ENCODE data around the gene TRIM33.

Gene TRIM33

DNA sequence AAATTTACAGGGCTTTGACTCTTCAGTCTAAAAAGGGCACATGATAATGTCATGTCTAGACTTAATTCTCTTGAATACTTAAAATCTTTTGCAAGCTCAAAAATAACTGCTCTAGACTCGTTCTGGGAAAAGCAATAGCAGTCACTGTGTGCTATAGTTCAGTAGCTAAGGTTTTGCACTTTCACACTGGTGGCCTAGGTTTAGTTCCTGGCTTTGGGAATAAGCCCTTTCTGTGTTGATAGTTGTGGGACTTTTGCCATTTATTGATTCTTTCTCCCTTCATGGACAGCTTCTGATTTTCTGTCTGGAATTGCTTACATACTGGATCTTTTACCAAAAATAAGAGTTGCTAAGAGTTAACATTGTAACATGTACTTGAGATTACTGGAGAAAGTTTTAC, 151.2 kb downstream of the TRIM33 start:
- in situ Hi-C loops (cut with MboI; ENCODE audit: low sequenced_read_pairs) = no loop called here

DNA sequence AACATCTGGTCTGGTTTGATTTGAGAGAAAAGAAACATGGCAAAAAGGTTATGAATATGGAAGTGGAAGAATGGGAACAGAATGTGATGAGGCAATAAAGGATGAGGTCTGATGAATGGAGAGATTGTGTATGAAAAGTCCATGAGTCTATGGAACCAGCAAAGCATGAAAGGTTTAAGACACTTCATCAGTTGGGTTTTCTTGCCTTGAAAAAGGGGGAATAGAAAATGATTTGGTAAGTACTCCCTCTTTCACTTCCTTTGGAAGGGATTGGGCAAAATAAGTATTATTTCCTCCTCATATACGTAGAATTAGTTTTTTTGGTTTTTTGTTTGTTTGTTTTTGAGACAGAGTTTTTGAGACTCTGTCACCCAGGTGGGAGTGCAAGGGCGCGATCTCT, 155.8 kb downstream of the TRIM33 start:
- in situ Hi-C loops (cut with MboI; ENCODE audit: low sequenced_read_pairs) = no loop called here

DNA sequence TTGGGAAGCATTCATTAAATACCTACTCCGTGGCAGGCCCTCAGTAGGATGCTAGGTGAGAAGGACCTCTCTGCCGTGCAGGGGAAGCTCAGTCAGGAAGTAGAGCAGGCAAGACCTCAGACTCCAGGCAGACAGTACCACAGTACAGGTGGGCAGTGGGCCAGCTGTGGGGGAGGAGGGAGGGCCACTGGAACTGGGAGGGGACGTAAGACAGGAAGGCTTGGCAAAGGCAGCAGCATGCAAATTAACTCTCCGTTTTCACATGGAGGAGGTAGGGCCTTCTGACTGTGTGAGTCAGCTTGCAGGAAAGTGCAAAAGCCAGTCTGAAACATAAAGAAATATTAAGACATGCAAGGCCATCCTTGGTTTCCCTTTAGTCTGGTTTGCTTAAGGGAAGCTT, 157.7 kb downstream of the TRIM33 start:
- in situ Hi-C loops (cut with MboI; ENCODE audit: low sequenced_read_pairs) = no loop called here

DNA sequence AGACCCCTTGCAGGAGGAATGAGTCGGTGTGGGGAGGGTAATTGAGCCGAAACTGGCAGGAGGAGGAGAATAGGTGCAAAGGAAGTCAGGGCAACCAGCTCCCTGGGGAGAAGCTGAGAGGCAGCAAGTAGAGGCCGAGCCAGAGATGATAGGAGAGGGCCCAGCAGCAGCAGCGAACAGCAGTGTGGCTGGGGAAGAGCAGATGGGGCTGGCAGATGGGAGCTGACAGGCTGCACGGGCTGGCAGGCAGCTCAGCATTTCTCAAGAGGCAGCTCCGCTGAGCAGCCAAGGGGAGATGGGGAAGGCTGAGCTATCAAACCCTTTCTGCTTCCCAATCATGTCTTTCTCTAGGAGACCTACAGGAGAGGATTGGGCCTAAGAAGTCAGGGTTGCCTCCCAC, 158.2 kb downstream of the TRIM33 start:
- in situ Hi-C loops (cut with MboI; ENCODE audit: low sequenced_read_pairs) = no loop called here

DNA sequence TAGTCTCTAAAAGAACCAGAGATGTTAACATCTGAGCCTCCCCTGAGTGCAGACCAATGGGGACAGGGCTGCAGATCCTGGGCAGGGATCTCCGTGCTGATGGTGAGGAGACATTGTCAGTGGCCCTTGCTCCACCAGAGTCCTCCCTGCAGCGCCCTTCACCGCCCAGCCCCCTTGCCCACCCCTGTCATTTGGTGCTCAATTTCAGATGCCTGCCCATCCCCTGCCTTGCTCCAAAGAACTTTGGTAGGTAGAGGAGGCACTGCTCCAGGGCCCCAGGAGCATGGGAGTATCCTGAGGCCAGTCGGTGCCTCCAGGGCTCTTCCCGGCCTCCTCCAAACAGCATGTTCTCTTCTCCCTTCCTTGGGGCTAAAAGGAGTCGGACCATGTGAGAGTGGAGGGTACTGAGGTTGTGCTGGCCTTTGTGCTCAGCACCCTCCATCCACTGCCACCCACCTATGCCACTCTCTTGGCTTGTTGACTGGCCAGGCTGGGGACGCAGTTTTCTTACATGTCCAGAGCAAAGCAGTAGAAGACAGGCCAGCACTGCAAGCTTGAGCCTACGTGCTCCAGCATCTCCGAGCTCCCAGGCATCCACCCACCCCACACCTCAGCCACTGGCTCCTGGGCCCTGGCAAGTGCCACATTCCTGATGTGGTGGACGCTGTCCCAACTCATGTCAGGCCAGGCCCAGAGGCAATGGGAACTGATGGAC, 160.1 kb downstream of the TRIM33 start:
- in situ Hi-C loops (cut with MboI; ENCODE audit: low sequenced_read_pairs) = no loop called here

GRCh38 chr1:114349891-114350605, 161.0 kb downstream of the TRIM33 start:
- in situ Hi-C loops (cut with MboI; ENCODE audit: low sequenced_read_pairs) = no loop called here

DNA sequence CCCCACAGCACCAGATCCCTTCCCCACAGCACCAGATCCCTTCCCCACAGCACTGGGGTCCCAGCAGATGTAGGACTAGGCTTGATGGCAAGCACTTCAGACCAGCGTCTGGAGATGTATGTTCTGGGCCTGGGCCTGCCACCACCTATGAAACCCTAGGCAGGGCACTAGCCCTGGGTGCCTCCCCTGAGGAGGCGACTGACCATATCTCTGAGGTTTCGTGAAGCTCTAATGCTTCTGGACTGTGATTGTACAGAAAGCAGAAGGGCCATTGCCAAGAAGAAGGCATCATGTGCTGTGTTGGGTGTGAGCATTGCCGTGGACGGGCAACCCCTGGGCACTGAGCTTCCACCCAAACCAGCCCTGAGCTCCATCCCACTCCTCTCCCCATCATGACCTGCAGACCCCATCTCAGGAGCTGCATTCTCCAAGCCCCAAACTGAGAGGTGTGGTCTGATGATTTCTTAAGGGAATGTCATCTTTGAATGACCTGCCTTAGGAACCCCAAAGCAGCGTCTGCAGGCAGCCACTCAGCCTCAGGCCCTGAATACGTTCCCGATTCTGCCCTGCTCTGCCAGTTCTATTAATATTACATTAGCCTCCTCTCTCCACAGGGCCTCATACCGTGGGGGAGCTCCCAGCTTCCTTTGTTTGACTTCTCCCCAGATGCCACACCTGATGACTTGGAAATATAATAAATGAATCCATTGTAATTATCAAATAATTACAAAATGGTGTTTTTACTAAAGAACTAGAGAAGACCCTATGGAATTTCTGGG, 163.4 kb downstream of the TRIM33 start:
- in situ Hi-C loops (cut with MboI; ENCODE audit: low sequenced_read_pairs) = no loop called here

DNA sequence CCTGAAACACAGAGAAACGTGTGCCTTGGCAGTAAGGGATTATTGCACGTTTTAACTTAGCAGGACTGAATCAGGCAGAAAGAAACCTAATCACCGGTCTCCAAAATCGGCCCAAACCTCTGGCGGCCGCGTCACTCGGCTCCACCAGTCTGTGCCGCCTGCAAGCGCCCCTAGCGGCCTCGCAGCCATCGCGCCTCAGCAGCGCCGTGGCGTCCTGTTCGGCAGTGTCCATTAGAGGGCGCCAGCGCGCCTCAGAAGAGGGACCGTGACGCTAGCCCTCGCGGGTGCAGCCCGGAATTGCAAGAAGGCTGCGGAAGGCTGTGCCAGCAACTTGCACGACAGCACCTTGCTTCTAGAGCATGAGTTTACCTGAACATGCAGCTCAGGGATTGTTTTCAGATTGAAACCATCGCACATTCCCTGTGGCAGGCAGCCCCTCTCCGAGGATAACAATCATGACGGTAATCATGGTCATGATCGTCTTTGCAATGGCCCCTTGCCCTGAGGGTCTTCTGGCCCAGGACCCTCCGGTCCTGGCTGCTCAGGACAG, 164.4 kb downstream of the TRIM33 start:
- in situ Hi-C loops (cut with MboI; ENCODE audit: low sequenced_read_pairs) = no loop called here

DNA sequence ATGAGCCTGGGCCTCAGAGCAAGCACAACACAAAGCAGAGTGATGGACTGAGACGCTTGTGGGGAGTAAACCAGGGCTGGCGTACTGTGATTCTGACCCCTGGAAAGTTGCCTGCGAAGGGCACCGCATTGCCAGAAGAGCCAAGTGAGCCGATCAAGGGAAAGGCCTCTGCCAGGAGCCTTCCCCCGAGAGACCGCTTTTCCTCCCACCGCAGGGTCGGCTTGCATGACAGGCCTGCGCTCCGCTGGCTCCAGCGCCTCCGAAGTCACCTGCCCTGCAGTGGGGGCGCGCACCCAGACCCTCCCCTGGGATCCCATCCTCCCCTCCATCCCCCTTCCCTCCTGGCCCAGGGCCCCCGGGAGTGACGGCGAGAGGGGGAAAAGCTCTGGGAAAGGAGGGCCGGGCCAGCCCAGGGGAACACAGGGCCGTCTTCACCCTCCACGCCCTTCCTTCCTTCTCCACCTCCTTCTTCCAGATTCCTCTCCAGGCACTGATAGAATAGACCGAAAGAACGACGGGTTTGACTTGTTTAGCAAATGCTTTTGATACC, 165.0 kb downstream of the TRIM33 start:
- in situ Hi-C loops (cut with MboI; ENCODE audit: low sequenced_read_pairs) = no loop called here

DNA sequence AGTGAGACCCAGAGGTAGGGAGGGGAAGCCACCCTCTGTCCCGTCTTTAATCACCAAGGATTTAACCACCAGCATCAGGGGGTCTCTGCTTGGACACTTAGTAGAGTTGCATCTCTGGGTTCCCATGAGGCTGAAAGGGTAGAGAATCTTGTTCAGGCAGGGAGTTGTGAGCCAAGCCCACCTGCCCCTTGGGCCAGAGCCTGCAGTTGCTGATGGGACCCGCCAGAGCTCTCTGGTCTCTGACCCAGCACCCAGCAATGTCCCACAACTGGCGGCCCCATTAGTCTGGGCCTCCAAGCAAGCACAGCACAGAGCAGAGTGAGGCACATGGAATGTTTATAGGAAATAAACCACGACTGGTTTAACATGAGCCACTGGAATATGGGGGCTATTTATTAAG, 166.3 kb downstream of the TRIM33 start:
- in situ Hi-C loops (cut with MboI; ENCODE audit: low sequenced_read_pairs) = no loop called here

All from hTERT RPE-1 (cell line).